Measurements from ENCODE around the gene ARID1B. TPM values are rescaled to one million over a fixed set of nuclear protein-coding genes. Genes with fewer than 3 reads are reported as not detected.

Gene ARID1B
- total and polyA plus RNA-seq, 9 of the 15 experiments (the other 6 are each of a cell fraction or from before 2014, with no cell fraction given): 12.5 to 50.5 (median 25.8) TPM

DNA sequence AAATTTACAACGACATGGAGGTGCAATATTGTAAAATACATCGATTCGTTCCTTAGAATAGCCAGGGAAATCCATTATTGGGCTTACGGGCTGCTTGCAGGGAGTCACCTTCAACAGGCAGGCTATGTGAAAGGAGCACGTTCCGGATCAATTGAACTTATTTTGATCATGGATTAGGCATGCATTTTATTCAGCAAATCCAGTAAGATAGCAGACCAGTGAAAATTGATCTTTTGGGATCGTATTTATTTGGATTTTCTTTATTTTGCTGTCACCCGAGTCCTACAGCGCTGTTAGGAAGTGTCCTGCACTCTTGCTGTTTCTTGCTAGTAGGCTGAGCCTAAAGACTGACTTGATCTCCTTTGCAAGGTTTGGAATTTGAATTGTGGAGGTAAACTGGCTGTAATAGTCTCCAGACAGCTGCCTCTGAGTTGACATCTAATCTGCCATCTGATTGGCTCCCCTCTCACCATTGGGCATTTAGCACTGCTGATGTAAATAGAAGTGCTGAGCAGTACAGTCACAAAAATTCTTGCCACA is 3.0 kb downstream of the ARID1B start (continued):
- TF ChIP-seq CREB3L1 (IDR thresholded peaks at IDR 0.05; ENCODE audit: borderline replicate concordance, low read depth) (no peak), FOXA1 (IDR thresholded peaks at IDR 0.05; ENCODE audit: borderline replicate concordance) (no peak), ZBTB5 (IDR thresholded peaks at IDR 0.05) (no peak), POLR2AphosphoS2 (IDR thresholded peaks at IDR 0.05; ENCODE audit: low read length) (no peak), GATAD2B (IDR thresholded peaks at IDR 0.05; ENCODE audit: borderline replicate concordance) (peak; percentile 39; the same call in 1 of the 2 replicates), NFE2L1 (tag; IDR thresholded peaks at IDR 0.05; ENCODE audit: borderline replicate concordance, low read depth) (no peak), TAF15 (IDR thresholded peaks at IDR 0.05; ENCODE audit: low read depth, low read length) (no peak), NR0B1 (IDR thresholded peaks at IDR 0.05; ENCODE audit: partially characterized antibody) (no peak), ZFP36 (IDR thresholded peaks at IDR 0.05; ENCODE audit: low read depth, low read length, partially characterized antibody) (no peak), KDM5B (IDR thresholded peaks at IDR 0.05; ENCODE audit: insufficient replicate concordance, low read depth, low read length) (peak; percentile 20), CREM (IDR thresholded peaks at IDR 0.05; ENCODE audit: low read depth) (0 out of 2 replicates have a peak, but pooled peaks have one; percentile 8), TEAD4 (IDR thresholded peaks at IDR 0.05; ENCODE audit: low read length) (peak; percentile 54; the same call in 1 of the 2 replicates), TEAD4 (CRISPR knock-in tag; IDR thresholded peaks at IDR 0.05; ENCODE audit: borderline replicate concordance) (no peak), CXXC5 (CRISPR knock-in tag; IDR thresholded peaks at IDR 0.05) (no peak), TAF9B (IDR thresholded peaks at IDR 0.05; ENCODE audit: partially characterized antibody) (peak; percentile 52), BHLHE40 (IDR thresholded peaks at IDR 0.05; ENCODE audit: low read length) (no peak)
- TF ChIP-seq, protein P1, sequence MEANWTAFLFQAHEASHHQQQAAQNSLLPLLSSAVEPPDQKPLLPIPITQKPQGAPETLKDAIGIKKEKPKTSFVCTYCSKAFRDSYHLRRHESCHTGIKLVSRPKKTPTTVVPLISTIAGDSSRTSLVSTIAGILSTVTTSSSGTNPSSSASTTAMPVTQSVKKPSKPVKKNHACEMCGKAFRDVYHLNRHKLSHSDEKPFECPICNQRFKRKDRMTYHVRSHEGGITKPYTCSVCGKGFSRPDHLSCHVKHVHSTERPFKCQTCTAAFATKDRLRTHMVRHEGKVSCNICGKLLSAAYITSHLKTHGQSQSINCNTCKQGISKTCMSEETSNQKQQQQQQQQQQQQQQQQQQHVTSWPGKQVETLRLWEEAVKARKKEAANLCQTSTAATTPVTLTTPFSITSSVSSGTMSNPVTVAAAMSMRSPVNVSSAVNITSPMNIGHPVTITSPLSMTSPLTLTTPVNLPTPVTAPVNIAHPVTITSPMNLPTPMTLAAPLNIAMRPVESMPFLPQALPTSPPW (CRISPR knock-in tag; IDR thresholded peaks at IDR 0.05): no peak
- TF ChIP-seq, protein P2, sequence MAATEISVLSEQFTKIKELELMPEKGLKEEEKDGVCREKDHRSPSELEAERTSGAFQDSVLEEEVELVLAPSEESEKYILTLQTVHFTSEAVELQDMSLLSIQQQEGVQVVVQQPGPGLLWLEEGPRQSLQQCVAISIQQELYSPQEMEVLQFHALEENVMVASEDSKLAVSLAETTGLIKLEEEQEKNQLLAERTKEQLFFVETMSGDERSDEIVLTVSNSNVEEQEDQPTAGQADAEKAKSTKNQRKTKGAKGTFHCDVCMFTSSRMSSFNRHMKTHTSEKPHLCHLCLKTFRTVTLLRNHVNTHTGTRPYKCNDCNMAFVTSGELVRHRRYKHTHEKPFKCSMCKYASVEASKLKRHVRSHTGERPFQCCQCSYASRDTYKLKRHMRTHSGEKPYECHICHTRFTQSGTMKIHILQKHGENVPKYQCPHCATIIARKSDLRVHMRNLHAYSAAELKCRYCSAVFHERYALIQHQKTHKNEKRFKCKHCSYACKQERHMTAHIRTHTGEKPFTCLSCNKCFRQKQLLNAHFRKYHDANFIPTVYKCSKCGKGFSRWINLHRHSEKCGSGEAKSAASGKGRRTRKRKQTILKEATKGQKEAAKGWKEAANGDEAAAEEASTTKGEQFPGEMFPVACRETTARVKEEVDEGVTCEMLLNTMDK (IDR thresholded peaks at IDR 0.05; ENCODE audit: borderline replicate concordance, insufficient read depth, low read depth, low read length, poor library complexity, severe bottlenecking): no peak
